CD4-positive, alpha-beta T cell (primary cell): Measurements from ENCODE around the gene WDFY3. TPM values are rescaled to one million over a fixed set of nuclear protein-coding genes. Genes with fewer than 3 reads are reported as not detected.

Experiments used
- ATAC-seq: fragments of 200-7000 bp; cut with Tn5 transposase; one replicate; pipeline ENCODE4 v1.10.0; 2022; ENCODE audit warnings: mild to moderate bottlenecking; ENCODE audit not compliant: poor library complexity
- CTCF ChIA-PET: fragments of 350-600 bp; sonication (Branson Sonifier 250); formaldehyde crosslinking; loops from one replicate; lab custom pipeline; 2021; ENCODE audit warnings: antibody characterized with exemption, inconsistent platforms; lab: Charles Lee
- POLR2A ChIA-PET: fragments of 350-600 bp; sonication (Branson Sonifier 250); formaldehyde crosslinking; loops from one replicate; lab custom pipeline; 2021; ENCODE audit warnings: antibody characterized with exemption, inconsistent platforms; lab: Charles Lee
- DNase-seq, 14 experiments: peaks; one replicate each; pipeline ENCODE4 v3.0.0-alpha.2; 2013 to 2020; ENCODE audit warnings: mixed read lengths in 2 of 14
- H3K27ac ChIP-seq, 2 donors: one replicate each; pipeline versions ENCODE4 v1.5.1 to v1.7.0; 2013; ENCODE audit warnings: low read length in 2 of 2, low read depth in 1 of 2, mild to moderate bottlenecking in 1 of 2
- H3K27me3 ChIP-seq, 2 experiments: 1 replicate in 1 of 2; 2 replicates in 1 of 2; pipeline versions ENCODE4 v1.6.1 to v1.7.0; 2013; ENCODE audit warnings: low read length in 2 of 2, control low read depth in 1 of 2, mild to moderate bottlenecking in 1 of 2, moderate library complexity in 1 of 2; ENCODE audit not compliant: insufficient read depth in 2 of 2, control insufficient read depth in 1 of 2
- H3K36me3 ChIP-seq: one replicate; pipeline ENCODE4 v1.6.1; 2013; ENCODE audit warnings: low read length, control low read depth; ENCODE audit not compliant: insufficient read depth
- H3K4me1 ChIP-seq: one replicate; pipeline ENCODE4 v1.6.1; 2013; ENCODE audit warnings: low read length, control low read depth; ENCODE audit not compliant: insufficient read depth
- H3K4me3 ChIP-seq: one replicate; pipeline ENCODE4 v1.5.1; 2013; ENCODE audit warnings: mild to moderate bottlenecking, low read length, moderate library complexity
- H3K9me3 ChIP-seq, 2 experiments: 1 replicate in 1 of 2; 2 replicates in 1 of 2; pipeline versions ENCODE4 v1.6.1 to v1.7.0; 2013; ENCODE audit warnings: low read length in 2 of 2, mild to moderate bottlenecking in 2 of 2, control low read depth in 1 of 2, moderate library complexity in 1 of 2; ENCODE audit not compliant: control insufficient read depth in 1 of 2, insufficient read depth in 1 of 2
- H3K27ac Mint-ChIP-seq: one replicate; pipeline ENCODE4 v1.8.0; 2020; ENCODE audit warnings: mixed read lengths
- H3K27me3 Mint-ChIP-seq: one replicate; pipeline ENCODE4 v1.8.0; 2021; ENCODE audit warnings: mixed read lengths
- H3K36me3 Mint-ChIP-seq: one replicate; pipeline ENCODE4 v1.8.0; 2021; ENCODE audit warnings: low read depth, mixed read lengths
- H3K4me1 Mint-ChIP-seq: one replicate; pipeline ENCODE4 v1.8.0; 2021; ENCODE audit warnings: low read depth, mixed read lengths
- H3K4me3 Mint-ChIP-seq: one replicate; pipeline ENCODE4 v1.8.0; 2020; ENCODE audit warnings: mild to moderate bottlenecking, mixed read lengths
- H3K9me3 Mint-ChIP-seq: one replicate; pipeline ENCODE4 v1.8.0; 2020; ENCODE audit warnings: mixed read lengths
- intact Hi-C, 2 experiments: fragments of 100-400 bp; cut with DNase I in 1 of 2; cut with micrococcal nuclease in 1 of 2; formaldehyde crosslinking; loops; one replicate each; pipeline versions ENCODE4 v1.15.1 to v1.9.0; 2023 to 2025; cut with DNase I, micrococcal nuclease
- total RNA-seq, 174 experiments: library from RNA in 2 of 174; stranded (reverse) in 2 of 174; gene quantifications; one replicate each; pipeline ENCODE4 v1.2.3 and lab custom pipeline; 2021 to 2026
- TF ChIP-seq, protein P1 (sequence below): fragments of 200-600 bp; IDR thresholded peaks from one replicate; pipeline ENCODE4 v1.8.0; 2022; ENCODE audit warnings: antibody characterized with exemption, mild to moderate bottlenecking

The WDFY3 gene
- total RNA-seq, 2 experiments from 2014 or later = 0.60 to 0.75 TPM

DNA sequence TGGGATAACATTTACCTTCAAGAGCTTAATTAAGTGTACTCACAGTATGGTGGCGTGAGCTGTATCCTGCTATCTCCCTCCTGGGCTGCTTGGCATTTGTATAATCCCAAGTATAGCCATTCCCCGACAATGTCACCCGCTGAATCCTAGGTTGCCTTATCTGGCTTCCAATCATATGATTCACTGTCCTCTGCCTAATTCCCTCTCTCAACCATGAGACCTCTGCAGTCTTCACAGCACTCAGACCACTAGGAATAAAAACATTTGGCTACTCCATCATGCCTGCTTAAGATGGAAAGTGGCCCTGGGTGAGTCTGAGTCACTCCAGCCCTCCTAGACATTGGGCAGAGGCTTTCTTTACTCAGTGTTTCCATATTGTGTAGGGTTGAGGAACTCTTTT is 28.9 kb upstream of the WDFY3 start:
- Mint-ChIP-seq H3K27ac (no peak overlapping the region), H3K4me3 (no peak overlapping the region), H3K4me1 (no peaks in the 10 kb centered on the region), H3K9me3 (no peaks in the 10 kb centered on the region), H3K27me3 (no peaks in the 10 kb centered on the region), H3K36me3 (no peaks in the 10 kb centered on the region)
- no peak overlapping the region for H3K4me3 ChIP-seq
- no peak for ATAC-seq
- H3K4me1 ChIP-seq = no peaks in the 10 kb centered on the region
- TF ChIP-seq, protein P1, sequence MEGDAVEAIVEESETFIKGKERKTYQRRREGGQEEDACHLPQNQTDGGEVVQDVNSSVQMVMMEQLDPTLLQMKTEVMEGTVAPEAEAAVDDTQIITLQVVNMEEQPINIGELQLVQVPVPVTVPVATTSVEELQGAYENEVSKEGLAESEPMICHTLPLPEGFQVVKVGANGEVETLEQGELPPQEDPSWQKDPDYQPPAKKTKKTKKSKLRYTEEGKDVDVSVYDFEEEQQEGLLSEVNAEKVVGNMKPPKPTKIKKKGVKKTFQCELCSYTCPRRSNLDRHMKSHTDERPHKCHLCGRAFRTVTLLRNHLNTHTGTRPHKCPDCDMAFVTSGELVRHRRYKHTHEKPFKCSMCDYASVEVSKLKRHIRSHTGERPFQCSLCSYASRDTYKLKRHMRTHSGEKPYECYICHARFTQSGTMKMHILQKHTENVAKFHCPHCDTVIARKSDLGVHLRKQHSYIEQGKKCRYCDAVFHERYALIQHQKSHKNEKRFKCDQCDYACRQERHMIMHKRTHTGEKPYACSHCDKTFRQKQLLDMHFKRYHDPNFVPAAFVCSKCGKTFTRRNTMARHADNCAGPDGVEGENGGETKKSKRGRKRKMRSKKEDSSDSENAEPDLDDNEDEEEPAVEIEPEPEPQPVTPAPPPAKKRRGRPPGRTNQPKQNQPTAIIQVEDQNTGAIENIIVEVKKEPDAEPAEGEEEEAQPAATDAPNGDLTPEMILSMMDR = no peak
- no peaks in the 10 kb centered on the region for H3K9me3 ChIP-seq
- CTCF ChIA-PET = no interaction called here
- no peak for DNase-seq
- POLR2A ChIA-PET = no interaction called here
- no peaks in the 10 kb centered on the region for H3K27me3 ChIP-seq
- no peak overlapping the region for H3K27ac ChIP-seq
- H3K36me3 ChIP-seq = no peaks in the 10 kb centered on the region
- intact Hi-C loops = no loop called here

DNA sequence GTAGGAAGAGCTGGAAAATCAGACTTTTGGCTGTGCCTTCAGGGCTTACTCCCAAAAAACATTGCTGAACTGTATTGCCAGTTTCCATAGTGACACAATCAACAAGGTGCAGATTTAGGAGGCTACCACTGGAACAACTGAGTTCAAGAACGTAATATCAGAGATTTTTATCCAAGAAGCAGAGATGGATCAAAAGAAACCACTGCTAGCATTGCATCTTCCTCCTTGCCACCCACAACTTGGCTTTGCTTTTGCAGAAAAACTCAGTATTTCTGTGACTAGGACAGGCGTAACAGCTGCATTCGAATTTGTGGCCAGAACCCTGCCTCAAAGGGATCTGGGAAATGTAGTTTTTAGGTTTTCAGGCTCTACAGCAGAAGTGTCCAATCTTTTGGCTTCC is 27.8 kb upstream of the WDFY3 start:
- no peaks in the 10 kb centered on the region for H3K4me1 ChIP-seq
- no peaks in the 10 kb centered on the region for H3K27me3 ChIP-seq
- Mint-ChIP-seq H3K4me1 (no peaks in the 10 kb centered on the region), H3K27ac (no peak overlapping the region), H3K27me3 (no peaks in the 10 kb centered on the region), H3K9me3 (no peaks in the 10 kb centered on the region), H3K4me3 (no peak overlapping the region), H3K36me3 (no peaks in the 10 kb centered on the region)
- H3K27ac ChIP-seq = no peak overlapping the region
- no peaks in the 10 kb centered on the region for H3K36me3 ChIP-seq
- ATAC-seq (no peak), DNase-seq (no peak)
- CTCF ChIA-PET = no interaction called here
- no peak overlapping the region for H3K4me3 ChIP-seq
- POLR2A ChIA-PET = no interaction called here
- intact Hi-C loops = no loop called here
- no peaks in the 10 kb centered on the region for H3K9me3 ChIP-seq
- TF ChIP-seq, protein P1 = no peak

DNA sequence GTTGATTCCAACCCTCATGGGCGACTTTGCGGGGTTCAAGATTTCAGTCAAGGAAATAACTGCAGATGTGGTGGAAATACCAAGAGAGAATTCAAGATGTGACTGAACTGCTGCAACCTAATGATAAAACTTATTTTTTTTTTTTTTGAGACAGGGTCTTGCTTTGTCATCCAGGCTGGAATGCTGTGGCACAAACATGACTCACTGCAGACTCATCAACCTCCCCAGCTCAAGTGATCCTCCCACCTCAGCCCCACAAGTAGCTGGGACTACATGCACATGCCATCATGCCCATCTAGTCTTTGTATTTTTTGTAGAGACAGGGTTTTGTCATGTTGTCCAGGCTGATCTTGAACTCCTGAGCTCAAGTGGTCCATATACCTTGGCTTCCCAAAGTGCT is 19.5 kb upstream of the WDFY3 start:
- Histone ChIP-seq H3K9me3 (peaks cover 0 to 6% of the 10 kb centered on the region in 2 experiments), H3K27ac (no peak overlapping the region), H3K36me3 (no peaks in the 10 kb centered on the region), H3K4me1 (no peaks in the 10 kb centered on the region), H3K4me3 (no peak overlapping the region), H3K27me3 (no peaks in the 10 kb centered on the region)
- ChIA-PET POLR2A (no interaction called here), CTCF (no interaction called here)
- DNase-seq (no peak), ATAC-seq (no peak)
- no peaks in the 10 kb centered on the region for H3K36me3 Mint-ChIP-seq
- H3K4me3 Mint-ChIP-seq = no peak overlapping the region
- H3K27me3 Mint-ChIP-seq = peaks cover 5% of the 10 kb centered on the region
- no peak overlapping the region for H3K27ac Mint-ChIP-seq
- peaks cover 2% of the 10 kb centered on the region for H3K9me3 Mint-ChIP-seq
- TF ChIP-seq, protein P1 = no peak
- intact Hi-C loops = no loop called here
- no peaks in the 10 kb centered on the region for H3K4me1 Mint-ChIP-seq
